ENCODE measurements around the gene ELMO1. TPM values are rescaled to one million over a fixed set of nuclear protein-coding genes. Genes with fewer than 3 reads are reported as not detected.

The ELMO1 gene
- total and polyA plus RNA-seq, 2 experiments from 2014 or later: 9.6 to 10.8 TPM

DNA sequence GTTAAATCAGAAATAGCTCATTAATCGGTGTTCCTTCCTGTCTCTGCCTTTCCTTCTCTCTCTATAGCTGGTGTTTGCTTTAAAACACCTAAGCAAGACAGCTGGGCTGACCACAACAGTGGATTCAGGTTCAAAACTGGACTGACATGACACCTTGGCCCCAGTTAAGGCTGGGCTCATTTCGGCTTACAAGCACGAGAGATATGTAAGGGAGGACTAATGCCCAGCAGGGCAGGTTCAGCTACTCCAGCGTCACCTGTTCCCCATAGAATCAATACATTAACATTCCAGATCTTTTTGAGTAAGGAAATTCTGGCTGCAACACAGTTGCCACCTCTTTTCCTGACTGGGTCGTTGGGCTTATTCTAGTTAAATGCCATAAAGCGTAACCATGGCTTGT lies 401.4 kb downstream of the ELMO1 start:
- Histone ChIP-seq H3K9me3 (ENCODE audit: low read depth) (no peaks in the 10 kb centered on the region), H3K27me3 (no peaks in the 10 kb centered on the region), H3K4me1 (ENCODE audit: low read depth) (no peaks in the 10 kb centered on the region), H3K27ac (no peak overlapping the region), H3K36me3 (no peaks in the 10 kb centered on the region), H3K4me3 (no peak overlapping the region)
- TF ChIP-seq, protein P1, sequence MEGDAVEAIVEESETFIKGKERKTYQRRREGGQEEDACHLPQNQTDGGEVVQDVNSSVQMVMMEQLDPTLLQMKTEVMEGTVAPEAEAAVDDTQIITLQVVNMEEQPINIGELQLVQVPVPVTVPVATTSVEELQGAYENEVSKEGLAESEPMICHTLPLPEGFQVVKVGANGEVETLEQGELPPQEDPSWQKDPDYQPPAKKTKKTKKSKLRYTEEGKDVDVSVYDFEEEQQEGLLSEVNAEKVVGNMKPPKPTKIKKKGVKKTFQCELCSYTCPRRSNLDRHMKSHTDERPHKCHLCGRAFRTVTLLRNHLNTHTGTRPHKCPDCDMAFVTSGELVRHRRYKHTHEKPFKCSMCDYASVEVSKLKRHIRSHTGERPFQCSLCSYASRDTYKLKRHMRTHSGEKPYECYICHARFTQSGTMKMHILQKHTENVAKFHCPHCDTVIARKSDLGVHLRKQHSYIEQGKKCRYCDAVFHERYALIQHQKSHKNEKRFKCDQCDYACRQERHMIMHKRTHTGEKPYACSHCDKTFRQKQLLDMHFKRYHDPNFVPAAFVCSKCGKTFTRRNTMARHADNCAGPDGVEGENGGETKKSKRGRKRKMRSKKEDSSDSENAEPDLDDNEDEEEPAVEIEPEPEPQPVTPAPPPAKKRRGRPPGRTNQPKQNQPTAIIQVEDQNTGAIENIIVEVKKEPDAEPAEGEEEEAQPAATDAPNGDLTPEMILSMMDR (IDR thresholded peaks at IDR 0.05; ENCODE audit: low read depth, low read length): no peak
- no peak for DNase-seq (ENCODE audit: low read depth in 1 of 2, low spot score in 1 of 2)

GRCh38 chr7:37046531-37047079 lies 402.1 kb downstream of the ELMO1 start:
- Histone ChIP-seq H3K27me3 (no peaks in the 10 kb centered on the region), H3K36me3 (no peaks in the 10 kb centered on the region), H3K4me3 (no peak overlapping the region), H3K9me3 (ENCODE audit: low read depth) (no peaks in the 10 kb centered on the region), H3K4me1 (ENCODE audit: low read depth) (no peaks in the 10 kb centered on the region), H3K27ac (no peak overlapping the region)
- no peak for DNase-seq (ENCODE audit: low read depth in 1 of 2, low spot score in 1 of 2)
- TF ChIP-seq, protein P1 (IDR thresholded peaks at IDR 0.05; ENCODE audit: low read depth, low read length): no peak

GRCh38 chr7:37045681-37046179 lies 402.9 kb downstream of the ELMO1 start:
- TF ChIP-seq, protein P1 (IDR thresholded peaks at IDR 0.05; ENCODE audit: low read depth, low read length): no peak
- no peak overlapping the region for H3K27ac ChIP-seq
- no peaks in the 10 kb centered on the region for H3K9me3 ChIP-seq (ENCODE audit: low read depth)
- peak in 1 of 2 donors; percentile 17 for DNase-seq (ENCODE audit: low read depth in 1 of 2, low spot score in 1 of 2)
- H3K36me3 ChIP-seq: no peaks in the 10 kb centered on the region
- H3K4me1 ChIP-seq (ENCODE audit: low read depth): no peaks in the 10 kb centered on the region
- no peak overlapping the region for H3K4me3 ChIP-seq
- no peaks in the 10 kb centered on the region for H3K27me3 ChIP-seq

DNA sequence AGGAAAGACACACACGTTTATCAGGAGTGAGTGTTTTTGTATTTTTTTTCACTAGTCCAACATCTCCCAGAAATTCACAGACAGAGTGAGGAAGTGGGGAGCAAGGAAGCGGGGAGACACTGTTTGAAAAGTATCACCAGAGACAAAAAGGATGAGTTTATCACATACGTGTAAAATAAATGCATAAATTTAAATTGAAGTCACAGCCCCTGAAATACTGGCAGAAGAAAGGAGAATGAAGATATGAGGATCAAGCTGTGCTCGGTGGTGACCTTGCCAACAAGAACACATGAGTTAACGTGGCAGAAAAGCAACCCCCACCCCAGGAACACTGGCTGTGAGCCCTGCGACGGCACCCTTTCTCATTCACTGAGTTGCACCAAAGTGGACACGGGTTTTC lies 407.2 kb downstream of the ELMO1 start:
- TF ChIP-seq, protein P1 (IDR thresholded peaks at IDR 0.05; ENCODE audit: low read depth, low read length): no peak
- no peak overlapping the region for H3K4me3 ChIP-seq
- H3K36me3 ChIP-seq: no peaks in the 10 kb centered on the region
- H3K9me3 ChIP-seq (ENCODE audit: low read depth): no peaks in the 10 kb centered on the region
- no peak overlapping the region for H3K27ac ChIP-seq
- no peak for DNase-seq (ENCODE audit: low read depth in 1 of 2, low spot score in 1 of 2)
- no peaks in the 10 kb centered on the region for H3K4me1 ChIP-seq (ENCODE audit: low read depth)
- H3K27me3 ChIP-seq: no peaks in the 10 kb centered on the region

- DNase-seq (ENCODE audit: low read depth in 1 of 2, low spot score in 1 of 2): no peak
- no peaks in the 10 kb centered on the region for H3K9me3 ChIP-seq (ENCODE audit: low read depth)
- H3K4me1 ChIP-seq (ENCODE audit: low read depth): no peaks in the 10 kb centered on the region
- no peaks in the 10 kb centered on the region for H3K27me3 ChIP-seq
- no peak overlapping the region for H3K4me3 ChIP-seq
- H3K36me3 ChIP-seq: no peaks in the 10 kb centered on the region
- H3K27ac ChIP-seq: no peak overlapping the region
- TF ChIP-seq, protein P1 (IDR thresholded peaks at IDR 0.05; ENCODE audit: low read depth, low read length): no peak
Observed at GRCh38 chr7:37040330-37040729, 408.3 kb downstream of the ELMO1 start.
